Thyroid gland (tissue), 4 donors: ENCODE measurements around the gene RSPH1.

Experiments used
- POLR2A ChIP-seq, 2 donors: fragments of 450-650 bp; IDR thresholded peaks; one replicate each; pipeline ENCODE4 v1.6.1; 2017; ENCODE audit warnings: antibody characterized with exemption in 2 of 2, mild to moderate bottlenecking in 2 of 2, moderate library complexity in 1 of 2
- TF ChIP-seq, protein P1 (sequence below), 6 experiments: fragments of 200-600 bp in 3 of 6; fragments of 450-650 bp in 3 of 6; sonication (generic) in 3 of 6; IDR thresholded peaks; one replicate each; pipeline ENCODE4 v1.5.1; 2016 to 2019; ENCODE audit warnings: antibody characterized with exemption in 6 of 6, mild to moderate bottlenecking in 2 of 6, inconsistent platforms in 1 of 6, moderate library complexity in 1 of 6

GRCh38 chr21:42465008-42465802 is 30.8 kb downstream of the RSPH1 start:
- TF ChIP-seq, protein P1, sequence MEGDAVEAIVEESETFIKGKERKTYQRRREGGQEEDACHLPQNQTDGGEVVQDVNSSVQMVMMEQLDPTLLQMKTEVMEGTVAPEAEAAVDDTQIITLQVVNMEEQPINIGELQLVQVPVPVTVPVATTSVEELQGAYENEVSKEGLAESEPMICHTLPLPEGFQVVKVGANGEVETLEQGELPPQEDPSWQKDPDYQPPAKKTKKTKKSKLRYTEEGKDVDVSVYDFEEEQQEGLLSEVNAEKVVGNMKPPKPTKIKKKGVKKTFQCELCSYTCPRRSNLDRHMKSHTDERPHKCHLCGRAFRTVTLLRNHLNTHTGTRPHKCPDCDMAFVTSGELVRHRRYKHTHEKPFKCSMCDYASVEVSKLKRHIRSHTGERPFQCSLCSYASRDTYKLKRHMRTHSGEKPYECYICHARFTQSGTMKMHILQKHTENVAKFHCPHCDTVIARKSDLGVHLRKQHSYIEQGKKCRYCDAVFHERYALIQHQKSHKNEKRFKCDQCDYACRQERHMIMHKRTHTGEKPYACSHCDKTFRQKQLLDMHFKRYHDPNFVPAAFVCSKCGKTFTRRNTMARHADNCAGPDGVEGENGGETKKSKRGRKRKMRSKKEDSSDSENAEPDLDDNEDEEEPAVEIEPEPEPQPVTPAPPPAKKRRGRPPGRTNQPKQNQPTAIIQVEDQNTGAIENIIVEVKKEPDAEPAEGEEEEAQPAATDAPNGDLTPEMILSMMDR (IDR thresholded peaks at IDR 0.05): no peak
- no peak for TF ChIP-seq POLR2A (IDR thresholded peaks at IDR 0.05)
